DND-41 (cell line): Measurements from ENCODE around the gene KRTAP1-3.

Experiments
- CTCF ChIP-seq: IDR thresholded peaks from 2 replicates; pipeline ENCODE4 v1.5.1; 2012; ENCODE audit warnings: borderline replicate concordance, low read length, moderate library complexity, mild to moderate bottlenecking; ENCODE audit not compliant: poor library complexity, severe bottlenecking; ENCODE audit errors: extremely low read depth
- EZH2 ChIP-seq: IDR thresholded peaks from 3 replicates; pipeline ENCODE4 v1.6.1; 2012; ENCODE audit warnings: borderline replicate concordance, low read depth, mild to moderate bottlenecking, moderate library complexity, low read length, inconsistent platforms; ENCODE audit not compliant: severe bottlenecking

GRCh38 chr17:41009301-41009760, 25.3 kb downstream of the KRTAP1-3 start:
- TF ChIP-seq CTCF, result no peak
- TF ChIP-seq EZH2, result no peak
